Stimulated activated CD8-positive, alpha-beta memory T cell treated with anti-CD3 and anti-CD28 coated beads, Interleukin-15, amount 100 ng/mL, for 24 hours (primary cell): ENCODE data around the gene FAM135A.
"Not testable (repeated sequence)": the region's sequence is repeated elsewhere in the genome, so short reads cannot be mapped to it uniquely, and the experiment has no call there.

ENCODE experiments used
- DNase-seq: peaks from one replicate; pipeline ENCODE4 v3.0.0-alpha.2; 2020; ENCODE audit warnings: low read depth

FAM135A gene

DNA sequence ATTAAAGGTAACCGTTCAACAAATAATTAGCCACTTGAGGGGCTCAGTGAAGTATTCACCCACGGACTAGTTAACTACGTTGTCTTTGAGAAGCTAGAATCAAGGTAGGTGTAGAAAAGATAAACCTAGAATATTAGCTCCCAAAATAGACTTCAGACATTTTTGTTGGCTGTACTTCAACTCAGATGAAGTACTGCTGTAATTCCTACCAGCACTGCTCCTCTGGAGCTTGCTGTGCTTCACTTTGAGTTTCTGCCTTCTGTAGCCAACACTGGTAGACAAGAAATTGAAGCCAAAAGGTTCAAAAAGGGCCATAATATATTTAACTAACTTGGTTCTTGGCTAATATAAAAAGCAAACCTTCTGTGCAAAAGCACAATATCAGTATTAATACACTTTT is 134.6 kb downstream of the FAM135A start:
- DNase-seq: no peak

DNA sequence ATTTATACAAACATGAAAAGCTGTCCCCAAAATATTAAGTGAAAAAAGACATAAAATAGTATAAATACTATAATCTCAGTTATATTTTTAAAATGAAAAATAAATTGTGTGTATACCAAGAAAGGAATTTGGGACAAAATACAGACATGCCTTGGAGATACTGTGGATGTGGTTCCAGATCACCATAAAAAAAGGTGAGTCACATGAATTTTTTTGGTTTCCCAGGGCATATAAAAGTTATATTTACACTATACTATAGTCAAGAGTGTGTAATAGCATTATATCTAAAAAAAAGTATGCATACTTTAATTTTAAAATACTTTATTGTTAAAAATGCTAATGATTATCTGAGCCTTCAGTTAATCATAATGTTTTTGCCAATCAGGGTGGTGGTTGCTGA is 136.0 kb downstream of the FAM135A start:
- no peak for DNase-seq

DNA sequence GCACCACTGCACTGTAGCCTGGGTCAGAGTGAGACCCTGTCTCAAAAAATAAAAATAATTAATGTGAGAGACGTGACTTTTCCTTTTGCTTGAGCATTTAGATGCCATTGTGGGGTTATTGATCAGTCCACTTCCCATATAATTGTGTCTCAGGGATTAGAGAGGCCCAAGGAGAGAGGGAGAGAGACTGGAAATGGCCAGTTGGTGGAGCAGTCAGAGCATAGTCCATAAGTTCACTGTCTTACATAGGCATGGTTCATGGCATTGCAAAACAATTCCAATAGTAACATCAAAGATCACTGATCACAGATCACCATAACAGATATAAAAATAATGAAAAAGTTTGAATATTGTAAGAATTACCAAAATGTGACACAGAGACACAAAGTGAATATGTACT is 138.3 kb downstream of the FAM135A start:
- DNase-seq: no peak

DNA sequence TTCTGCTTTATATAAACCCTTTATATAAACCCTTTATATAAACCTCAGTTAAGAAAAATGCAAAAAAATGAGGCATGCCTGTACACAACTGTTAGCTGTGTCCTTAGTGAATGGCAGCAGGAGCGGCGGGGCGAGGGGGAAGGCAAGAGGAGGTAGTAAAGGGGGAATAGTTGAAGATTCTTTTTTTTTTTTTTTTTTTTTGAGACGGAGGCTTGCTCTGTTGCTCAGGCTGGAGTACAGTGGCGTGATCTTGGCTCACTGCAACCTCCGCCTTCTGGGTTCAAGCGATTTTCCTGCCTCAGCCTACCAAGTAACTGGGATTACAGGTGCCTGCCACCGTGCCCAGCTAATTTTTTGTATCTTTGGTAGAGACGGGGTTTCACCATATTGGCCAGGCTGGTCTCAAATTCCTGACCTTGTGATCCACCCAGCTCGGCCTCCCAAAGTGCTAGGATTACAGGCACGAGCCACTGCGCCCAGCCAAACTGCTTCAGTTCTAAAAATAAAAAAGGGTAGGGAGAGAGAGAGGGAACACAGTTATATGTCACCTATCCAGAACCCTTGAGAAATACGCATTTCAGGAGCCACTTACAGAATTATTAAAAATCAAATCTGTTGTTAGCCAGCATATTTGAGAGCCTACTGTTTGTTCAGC is 139.1 kb downstream of the FAM135A start:
- not testable (repeated sequence) for DNase-seq

DNA sequence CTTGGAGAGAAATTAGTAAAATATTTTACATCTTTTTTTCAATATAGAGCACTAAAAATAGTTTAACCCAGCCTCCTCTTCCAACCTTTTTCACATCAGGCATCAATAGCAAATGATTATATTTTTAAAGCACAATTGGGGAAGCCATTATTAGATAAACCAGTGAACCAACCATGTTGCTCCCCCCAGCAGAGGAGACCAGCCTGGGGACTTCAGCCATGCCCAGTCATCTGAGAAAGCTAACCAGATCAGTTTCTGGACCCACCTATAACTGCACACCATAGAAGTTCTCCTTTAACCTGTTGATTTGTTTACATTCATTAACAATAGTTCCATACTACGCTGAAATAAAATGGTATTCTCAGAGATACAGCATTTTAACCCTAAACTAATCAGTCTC is 139.7 kb downstream of the FAM135A start:
- no peak for DNase-seq

DNA sequence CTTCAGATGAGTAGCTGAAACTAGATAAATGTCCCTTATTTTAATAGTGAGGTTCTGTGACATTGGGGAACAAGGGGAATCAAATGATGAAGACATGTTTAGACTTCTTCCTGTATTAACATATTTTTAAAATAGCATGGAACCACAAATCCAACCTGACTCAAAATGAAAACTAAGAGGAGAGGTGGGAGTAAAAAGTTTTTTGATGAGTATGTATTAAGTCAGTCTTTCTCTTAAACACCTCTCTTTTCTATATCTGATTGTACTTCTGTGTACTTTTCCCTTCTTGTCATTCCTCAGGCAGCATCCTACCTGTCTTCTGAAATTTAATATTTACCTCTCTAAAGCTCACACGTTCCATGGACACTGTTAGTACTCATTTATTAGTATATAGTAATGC is 144.7 kb downstream of the FAM135A start:
- no peak for DNase-seq

DNA sequence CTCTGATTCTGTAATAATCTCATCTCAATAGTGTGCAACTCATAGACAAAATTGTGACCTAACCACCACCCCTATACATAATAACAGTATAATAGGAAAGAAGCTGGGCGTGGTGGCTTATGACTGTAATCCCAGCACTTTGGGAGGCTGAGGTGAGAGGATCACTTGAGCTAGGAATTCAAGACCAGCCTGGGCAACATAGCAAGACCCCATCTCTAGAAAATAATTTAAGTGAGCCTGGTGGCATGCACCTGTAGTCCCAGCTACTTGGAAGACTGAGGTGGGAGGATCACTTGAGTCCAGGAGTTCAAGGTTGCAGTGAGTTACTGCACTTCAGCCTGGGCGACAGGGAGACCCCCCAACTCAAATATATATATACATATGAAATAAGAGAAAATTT is 149.1 kb downstream of the FAM135A start:
- not testable (repeated sequence) for DNase-seq

DNA sequence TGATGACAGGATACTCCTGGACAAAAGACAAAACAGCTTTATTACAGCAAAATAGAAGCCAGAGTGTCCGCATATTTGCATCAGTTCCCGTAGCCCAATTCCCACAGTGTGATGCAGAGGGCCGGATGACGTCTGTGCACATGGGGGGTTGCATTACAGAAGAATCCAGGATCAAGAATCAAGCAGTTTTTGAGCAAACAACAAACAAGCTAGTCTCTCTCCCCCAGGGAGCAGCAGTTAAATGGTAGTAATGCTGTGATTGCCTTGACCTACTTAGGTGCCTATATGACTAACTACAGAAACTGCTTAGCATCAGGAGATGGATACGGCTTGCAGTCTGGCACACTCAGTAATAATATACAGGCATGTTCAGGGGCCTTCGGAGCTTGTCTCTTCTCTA is 150.2 kb downstream of the FAM135A start:
- no peak for DNase-seq

DNA sequence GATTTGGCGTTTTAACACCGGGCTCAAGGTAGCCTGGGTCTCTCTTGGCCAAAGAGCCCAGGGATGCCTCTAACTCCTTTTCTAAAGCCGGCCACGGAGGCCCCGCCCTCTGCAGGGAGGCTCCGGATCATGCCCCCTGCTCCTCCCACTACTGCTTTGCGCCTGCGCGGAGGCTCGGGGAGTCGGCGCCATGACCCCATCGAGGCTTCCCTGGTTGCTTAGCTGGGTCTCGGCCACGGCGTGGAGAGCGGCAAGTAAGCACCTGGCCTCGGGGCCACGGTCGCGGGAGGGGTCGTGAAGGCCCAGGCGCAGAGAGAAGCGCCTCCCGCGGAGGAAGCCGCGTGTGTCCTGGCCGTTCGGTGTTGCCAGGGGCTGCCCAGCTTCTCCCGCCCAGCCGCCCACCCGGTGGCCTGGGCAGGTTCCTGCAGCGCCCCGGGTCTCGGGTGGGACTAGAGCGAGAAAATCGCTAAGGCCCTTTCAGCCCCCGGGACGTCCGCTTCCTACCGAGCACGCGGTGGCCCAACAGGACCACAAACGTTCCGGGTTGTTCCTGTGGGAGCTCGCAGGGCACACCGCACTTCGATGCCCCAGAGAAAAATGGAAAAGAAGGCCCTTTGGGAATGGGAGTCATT is 153.6 kb downstream of the FAM135A start, which contains the start of gene SDHAF4:
Gene SDHAF4 (plus strand): TSS at position 180 of the 632 bp plus-strand sequence. CDS start 11 bp downstream, at position 191.
- DNase-seq: peak; percentile 83

DNA sequence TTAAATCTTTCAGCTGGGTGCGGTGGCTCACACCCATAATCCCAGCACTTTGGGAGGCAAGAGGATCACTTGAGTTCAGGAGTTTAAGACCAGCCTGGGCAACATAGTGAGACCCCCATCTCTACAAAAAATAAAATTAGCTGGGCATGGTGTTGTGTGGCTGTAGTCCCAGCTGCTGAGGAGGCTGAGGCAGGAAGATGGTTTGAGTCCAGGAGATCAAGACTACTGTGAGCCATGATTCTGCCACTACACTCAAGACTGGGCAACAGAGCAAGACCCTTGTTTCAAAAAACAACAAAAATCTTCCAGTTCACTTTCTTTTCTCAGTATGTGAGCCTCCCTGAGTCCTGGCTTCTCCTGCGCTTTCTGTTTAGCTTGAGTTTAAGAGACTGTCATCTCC is 161.3 kb downstream of the FAM135A start:
- no peak for DNase-seq

DNA sequence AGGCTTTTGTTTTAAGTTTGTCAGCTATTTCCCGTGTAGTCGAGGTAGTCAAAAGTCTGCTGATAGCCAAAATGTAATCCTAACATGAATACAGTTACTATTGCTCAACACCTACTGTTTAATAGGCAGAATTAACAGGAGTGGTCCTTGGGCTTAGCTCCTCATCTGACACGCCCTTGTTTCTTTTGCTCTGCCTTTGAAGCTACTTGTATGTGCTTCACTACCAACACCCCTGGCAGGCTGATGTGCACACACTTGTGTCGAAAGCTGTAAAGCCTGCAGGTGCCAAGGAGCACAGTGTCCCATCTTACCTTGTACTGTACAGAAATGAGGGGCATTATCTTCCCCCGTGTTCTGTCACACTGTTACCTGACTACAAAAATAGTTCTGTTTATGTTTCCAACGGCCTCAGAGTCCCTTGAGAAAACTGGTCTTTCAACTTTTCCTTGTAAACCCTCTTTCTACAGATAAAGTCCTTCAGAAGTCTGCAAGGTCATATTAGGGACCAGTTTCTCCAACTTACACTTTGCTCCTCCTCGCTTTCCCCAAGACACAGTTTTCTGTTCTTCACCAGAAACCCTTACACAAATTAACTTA is 162.7 kb downstream of the FAM135A start:
- no peak for DNase-seq

DNA sequence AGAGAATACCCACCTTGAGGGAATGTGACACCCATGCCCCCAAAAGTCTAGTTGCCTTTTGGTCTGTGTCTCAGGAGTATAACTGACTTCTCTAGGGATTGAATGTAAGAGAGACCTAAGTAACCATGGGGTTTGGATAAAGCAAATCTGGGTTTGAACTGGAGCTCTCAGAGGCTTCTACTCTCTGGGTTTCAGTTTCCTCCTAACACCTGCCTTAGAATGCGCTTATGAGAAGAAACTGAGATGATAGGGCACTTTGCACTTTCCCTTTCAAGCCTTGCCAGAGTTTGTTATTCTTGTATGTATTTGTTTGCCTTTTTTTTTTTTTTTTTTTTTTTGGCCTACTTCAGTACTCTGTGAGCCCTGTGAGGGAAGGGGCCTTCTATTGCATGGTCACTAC is 172.8 kb downstream of the FAM135A start:
- DNase-seq: no peak

DNA sequence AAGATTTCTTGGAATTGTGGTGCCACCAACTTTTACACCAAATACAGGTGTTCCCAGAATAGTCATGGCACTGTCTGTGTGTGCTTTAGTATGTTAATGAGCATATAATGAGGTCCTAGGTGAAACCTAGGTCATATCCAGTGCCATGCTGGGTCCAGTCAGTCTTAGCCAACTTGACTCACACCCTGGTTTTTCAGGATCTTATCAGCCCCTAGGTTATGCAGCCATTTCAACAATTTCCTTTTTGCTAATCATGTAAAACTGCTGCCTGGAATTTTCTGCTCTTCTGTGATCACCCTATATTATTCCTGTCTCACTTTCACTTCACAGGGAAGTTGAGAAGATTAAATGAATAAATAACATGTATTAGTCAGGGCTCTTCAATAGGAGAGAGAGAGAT is 177.1 kb downstream of the FAM135A start:
- DNase-seq: no peak

DNA sequence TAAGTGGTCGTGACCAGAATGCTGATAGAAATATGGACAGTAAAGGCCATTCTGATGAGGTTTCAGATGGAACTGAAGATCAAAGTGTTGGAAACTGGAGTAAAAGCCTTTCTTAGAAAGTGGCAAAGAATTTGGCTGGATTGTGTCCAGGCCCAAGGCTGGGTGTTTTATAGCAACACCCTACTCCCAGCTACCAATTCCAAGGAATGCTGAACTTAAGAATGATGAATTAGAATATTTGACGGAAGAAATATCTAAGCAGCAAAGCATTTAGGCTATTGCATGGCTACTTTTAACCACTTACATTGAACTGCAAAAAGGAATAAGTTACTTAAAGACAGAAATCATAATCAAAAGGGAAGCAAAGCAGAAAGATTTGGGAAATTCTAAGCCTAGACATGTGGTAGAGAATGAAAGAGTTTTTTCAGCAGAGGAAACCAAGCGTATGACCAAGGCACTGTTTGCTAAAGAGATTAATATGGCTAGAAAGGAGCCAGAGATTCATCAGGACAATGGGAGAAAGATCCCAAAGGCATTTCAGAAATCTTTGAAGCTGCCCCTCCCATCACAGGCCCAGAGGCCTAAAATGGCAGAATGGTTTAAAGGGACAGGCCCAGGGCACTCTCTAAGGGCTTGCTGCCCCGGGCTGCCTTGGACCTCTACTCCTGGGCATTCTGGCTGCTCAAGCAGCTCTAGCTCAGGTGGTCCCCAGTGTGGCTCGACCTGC is 179.2 kb downstream of the FAM135A start:
- no peak for DNase-seq

DNA sequence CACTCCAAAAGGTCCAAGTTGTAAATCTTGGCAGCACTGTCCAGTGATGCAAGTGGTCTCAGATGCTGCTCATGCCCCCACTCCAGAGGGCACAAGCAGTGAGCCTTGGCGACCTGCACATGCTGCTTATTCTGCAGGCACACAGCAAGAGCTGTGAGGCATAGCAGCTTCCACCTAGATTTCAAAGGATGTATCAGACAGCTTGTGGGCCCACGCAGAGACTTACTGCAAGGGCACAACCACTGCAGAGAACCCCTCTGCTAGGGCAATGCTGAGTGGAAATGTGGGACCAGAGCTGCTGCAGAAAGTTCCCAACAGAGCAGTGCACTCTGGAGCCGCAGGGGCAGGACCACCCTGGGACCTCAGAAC is 179.8 kb downstream of the FAM135A start:
- DNase-seq: no peak

DNA sequence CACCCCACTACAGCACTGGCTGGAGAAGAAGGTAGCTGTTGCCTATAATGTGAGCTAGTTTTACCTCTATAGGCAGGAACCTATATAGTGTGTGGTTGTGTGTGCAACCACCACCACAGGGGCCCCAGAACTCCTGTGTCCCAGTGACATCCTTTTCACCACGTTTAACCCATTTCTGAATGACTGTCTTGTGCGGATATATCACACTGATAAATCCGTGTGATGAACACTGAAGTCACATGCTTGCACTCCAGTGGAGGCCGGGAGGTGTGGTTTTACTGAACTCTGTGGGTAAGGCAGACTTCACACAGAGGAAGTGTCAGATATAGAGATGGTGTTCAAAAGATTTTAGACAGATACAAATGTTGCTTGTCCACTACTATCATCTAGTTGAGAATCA is 185.9 kb downstream of the FAM135A start:
- DNase-seq: no peak

DNA sequence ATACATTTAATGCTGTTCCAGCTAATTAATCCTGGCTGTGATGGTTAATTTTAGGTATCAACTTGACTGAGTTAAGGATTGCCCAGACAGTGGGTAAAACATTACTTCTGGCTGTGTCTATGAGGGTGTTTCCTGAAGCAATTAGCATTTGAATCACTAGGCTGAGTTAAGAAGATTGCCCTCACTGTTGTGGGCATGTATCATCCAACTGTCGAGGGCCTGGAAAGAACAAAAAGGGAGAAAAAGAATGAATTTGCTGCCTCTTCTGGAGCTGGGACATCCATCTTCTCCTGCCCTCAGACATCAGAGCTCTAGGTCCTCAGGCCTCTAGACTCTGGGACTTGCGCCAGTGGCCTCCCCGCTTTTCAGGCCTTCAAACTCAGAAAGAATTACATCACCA is 187.7 kb downstream of the FAM135A start:
- DNase-seq: no peak

DNA sequence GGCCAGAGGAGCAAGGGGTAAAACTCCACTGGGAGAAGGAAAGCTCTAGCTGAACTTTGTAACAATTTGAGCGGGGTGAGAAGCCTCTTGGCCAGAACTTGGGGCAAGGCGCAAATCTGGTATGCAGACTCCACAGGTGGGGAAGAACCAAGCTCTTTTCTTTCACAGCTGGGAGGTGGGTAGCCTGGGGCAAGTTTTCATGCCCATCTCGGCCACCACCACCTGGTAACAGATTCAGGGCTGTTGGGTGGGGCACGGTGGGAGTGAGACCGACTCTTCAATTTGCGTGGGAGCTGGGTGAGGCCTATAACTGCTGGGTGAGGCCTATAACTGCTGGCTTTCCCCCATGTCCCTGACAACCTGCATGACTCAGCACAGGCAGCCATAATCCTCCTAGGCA is 190.9 kb downstream of the FAM135A start:
- DNase-seq: no peak

DNA sequence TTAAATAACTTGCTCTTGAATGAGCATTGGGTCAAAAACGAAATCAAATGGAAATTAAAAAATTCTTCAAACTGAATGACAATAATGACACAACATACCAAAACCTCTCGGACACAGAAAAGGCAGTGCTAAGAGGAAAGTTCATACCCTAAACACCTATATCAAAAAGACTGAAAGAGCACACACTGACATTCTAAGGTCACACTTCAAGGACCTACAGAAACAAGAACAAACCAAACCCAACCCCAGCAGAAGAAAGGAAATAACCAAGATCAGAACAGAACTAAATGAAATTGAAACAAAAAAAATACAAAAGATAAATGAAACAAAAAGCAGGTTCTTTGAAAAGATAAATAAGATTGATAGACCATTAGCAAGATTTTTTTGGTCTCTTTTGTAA is 194.1 kb downstream of the FAM135A start:
- DNase-seq: not testable (repeated sequence)

DNA sequence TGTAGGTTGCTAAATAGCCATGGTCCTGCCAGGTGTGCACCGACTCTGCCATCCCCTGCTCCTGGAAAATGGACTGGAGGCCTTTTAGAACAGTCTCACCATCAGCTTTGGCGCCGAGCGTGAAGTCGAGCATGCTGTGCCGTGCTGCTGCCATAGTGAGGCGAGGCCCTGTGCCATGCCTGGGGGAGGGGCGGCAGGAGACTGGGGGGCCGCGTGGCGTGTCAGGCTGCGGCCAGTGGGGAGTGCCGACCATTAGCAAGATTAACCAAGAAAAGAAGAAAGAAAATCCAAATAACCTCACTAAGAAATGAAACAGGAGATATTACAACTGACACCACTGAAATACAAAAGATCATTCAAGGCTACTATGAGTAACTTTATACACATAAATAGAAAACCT is 195.9 kb downstream of the FAM135A start:
- DNase-seq: not testable (repeated sequence)
